ENCODE results near the gene UBE2I.
A peak's percentile ranks its signal among the peaks of the same experiment; 100 is the strongest.
"Not testable (repeated sequence)": the region's sequence is repeated elsewhere in the genome, so short reads cannot be mapped to it uniquely, and the experiment has no call there.

Gene UBE2I

DNA sequence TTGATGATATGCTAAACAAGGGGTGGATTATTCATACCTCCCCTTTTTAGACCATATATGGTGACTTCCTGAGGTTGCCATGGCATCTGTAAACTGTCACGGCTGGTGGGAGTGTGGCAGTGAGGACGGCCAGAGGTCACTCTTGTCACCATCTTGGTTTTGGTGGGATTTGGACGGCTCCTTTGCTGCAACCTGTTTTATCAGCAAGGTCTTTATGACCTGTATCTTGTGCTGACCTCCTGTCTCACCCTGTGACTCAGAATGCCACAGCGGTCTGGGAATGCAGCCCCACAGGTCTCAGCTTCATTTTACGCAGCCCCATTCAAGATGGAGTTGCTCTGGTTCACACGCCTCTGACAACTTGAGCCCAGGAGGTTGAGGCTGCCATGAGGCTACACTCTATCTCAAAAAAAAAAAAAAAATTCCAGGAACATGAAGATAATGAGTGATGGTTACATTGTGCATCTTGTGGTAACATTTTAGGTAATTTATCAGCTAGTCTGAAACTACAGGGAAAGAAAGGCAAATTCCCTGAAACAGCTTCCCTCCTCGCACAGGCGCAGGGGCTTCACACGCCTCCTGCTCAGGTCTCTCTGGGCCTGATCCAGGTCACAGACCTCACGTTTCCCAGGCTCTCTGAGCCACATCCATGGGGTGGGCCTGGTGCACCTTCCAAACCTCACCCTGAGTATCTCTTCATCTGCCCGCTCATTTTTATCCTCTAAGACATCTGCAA, 15.3 kb upstream of the UBE2I start:
- DNase-seq = no peak

DNA sequence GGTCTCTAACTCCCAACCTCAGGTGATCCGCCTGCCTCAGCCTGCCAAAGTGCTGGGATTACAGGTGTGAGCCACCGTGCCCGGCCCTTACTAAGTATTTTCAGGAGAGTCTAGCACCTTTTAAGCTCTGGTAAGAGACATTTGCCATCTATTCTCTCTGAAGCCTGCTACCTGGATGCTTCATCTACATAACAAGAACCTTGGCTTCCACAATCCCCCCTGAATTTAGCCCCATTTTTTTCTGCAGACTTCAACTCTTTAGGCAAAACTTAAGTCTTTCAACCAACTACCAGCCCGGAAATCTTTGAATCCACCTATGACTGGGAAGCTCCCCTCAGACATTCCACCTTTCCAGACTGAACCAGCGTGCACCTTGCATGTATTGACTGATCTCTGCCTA, 14.0 kb upstream of the UBE2I start:
- DNase-seq = no peak

GRCh38 chr16:1296688-1297017, 12.8 kb upstream of the UBE2I start:
- DNase-seq = not testable (repeated sequence)

DNA sequence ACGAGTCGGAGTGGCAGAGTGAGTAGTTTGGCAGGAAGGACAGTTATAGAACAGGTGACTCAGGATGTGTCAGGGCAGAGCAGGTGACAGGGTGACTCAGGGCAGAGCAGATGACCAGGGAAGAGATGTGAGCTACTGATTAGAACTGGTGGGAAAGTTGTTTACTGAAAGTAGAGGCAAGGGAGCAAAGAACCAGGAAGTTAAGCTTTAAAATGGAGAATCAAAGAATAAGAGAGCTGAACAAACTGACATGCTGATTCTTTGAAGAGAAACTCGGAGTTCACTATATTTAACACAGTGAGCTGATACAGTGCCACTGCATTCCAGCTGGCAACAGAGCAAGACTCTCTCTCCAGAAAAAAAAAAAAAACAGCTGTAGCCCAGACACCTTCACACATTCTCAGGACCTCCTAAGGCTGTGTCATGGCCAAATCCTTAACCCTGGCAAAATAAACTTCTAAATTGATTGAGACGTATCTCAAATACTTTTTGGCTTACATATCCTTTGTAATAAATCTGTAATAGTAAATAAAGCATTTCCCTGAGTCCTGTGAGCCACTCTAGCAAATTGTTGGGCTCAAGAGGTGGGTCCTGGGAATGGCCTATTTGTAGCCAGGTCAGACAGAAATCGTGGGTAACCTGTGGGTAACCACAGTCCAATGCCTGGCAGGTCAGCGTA, 12.3 kb upstream of the UBE2I start:
- DNase-seq = no peak

- DNase-seq = no peak
Observed at GRCh38 chr16:1298406-1298805, 11.0 kb upstream of the UBE2I start.

GRCh38 chr16:1299012-1299867, 10.2 kb upstream of the UBE2I start:
- DNase-seq = no peak

- no peak for DNase-seq
Observed at GRCh38 chr16:1299868-1300203, 9.6 kb upstream of the UBE2I start.

DNA sequence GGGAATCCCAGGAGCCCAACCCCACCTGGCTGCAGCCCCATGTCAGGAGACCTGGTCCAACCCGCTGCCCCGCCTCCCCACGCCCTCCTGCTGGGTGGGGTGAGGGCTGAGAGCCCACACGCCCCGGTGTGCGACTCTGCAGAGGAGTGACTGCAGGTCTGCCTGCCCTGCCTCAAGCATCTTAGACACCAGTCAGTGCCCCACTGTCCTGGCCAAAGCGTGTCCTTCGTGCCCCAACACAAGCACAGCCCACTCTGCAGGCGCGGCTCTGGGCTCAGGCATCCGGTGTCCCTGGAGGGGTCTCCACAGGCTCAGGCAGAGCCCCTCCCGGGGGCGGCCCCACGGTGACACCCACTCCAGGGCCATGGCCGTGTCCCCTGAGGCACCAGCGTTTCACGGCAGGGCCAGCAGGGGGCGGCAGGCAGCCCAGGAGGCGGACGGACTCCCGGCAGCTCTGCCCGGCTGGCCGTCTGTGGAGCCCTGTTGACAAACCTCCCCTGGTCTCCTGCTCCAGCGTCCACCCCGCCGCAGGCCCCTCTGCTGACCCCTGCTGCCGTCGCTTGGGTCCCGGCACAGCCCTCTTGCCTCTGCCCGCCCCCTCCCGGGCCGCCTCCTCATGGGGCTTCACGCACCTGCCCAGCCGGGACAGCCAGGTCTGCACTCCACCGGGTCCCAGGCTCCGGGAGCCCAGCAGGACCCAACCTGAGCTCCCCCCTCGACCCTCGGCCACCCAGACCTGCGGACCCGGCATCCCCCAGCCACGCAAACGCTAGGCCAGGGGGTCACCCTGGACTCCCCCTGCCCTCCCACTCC, 8.6 kb upstream of the UBE2I start:
- peak; percentile 21 to 72 (median 64) for DNase-seq

DNA sequence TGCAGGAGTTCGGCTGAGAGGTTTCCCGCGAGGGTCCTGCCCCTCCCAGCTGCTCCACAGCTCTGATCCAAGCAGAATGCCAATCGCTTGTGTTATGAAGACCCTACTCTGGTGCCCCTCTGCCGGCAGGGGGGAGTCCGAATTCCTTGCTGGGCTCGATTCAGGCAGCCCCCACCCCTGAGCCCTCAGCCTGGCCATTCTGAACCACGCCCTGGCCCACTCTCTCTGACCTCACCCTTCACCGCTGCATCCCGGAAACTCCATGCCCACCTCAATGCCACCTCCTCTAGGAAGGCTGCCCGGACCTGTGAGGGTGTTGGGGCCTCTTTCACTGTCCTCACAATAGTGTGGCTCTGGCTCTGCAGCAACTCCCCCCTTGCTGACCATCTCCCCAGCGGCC, 7.9 kb upstream of the UBE2I start:
- DNase-seq = no peak

GRCh38 chr16:1305823-1306222, 3.6 kb upstream of the UBE2I start:
- DNase-seq = no peak

- no peak for DNase-seq
Observed at GRCh38 chr16:1306334-1306733, 3.1 kb upstream of the UBE2I start.

- DNase-seq = no peak
Observed at GRCh38 chr16:1308036-1308976, 1.1 kb upstream of the UBE2I start.

- DNase-seq = peak in 5 of 6 experiments; percentile 32 to 56 (median 47)
Observed at GRCh38 chr16:1309888-1310831, 724 bp downstream of the UBE2I start.

- DNase-seq = peak in 5 of 6 experiments; percentile 12 to 25 (median 21)
Observed at GRCh38 chr16:1310832-1311200, 1.4 kb downstream of the UBE2I start.

DNA sequence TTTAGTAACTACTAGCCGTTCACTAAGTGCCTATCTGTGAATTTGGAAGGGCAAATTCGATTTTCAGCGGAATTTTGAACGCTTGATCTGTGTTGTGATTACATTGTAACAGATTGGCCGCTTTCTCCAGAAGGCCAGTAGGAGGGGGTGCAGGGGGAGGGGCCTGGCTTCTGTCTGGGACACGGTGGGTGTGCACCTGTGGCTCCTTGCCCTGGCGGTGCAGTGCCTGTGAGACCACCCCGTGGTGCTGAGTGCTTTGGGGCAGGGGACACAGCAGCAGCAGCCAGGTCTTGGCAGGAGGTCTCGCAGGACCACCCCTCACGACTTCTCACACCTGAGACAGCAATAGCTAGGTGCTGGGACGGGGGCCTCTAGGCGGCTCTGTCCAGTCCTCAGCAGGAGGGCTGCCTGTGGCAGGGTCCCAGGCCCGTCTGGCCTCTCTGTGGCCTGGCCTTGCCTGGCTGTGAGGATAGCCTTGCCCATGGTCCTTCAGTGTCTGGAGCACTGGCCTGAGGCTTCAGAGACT, 1.8 kb downstream of the UBE2I start:
- no peak for DNase-seq

- DNase-seq = no peak
Observed at GRCh38 chr16:1311738-1312466, 2.5 kb downstream of the UBE2I start.

GRCh38 chr16:1312467-1312816, 3.0 kb downstream of the UBE2I start:
- no peak for DNase-seq

GRCh38 chr16:1312903-1313302, 3.5 kb downstream of the UBE2I start:
- no peak for DNase-seq

- DNase-seq = no peak
Observed at GRCh38 chr16:1313721-1314369, 4.4 kb downstream of the UBE2I start.

All from stimulated activated naive CD4-positive, alpha-beta T cell (primary cell).